ENCODE measurements around the gene SCLT1. TPM values are rescaled to one million over a fixed set of nuclear protein-coding genes. Genes with fewer than 3 reads are reported as not detected.

SCLT1 gene
- polyA plus RNA-seq, 1 donor (not counting 4 experiments of a cell fraction or from before 2014, with no cell fraction given): 5.8 TPM

- Histone ChIP-seq H3K27ac (ENCODE audit: control insufficient read depth, insufficient read depth, low read length) (no peak overlapping the region), H3K4me2 (ENCODE audit: control insufficient read depth, extremely low read depth, insufficient read depth, low read depth, low read length) (no peak overlapping the region), H3K9me1 (ENCODE audit: control insufficient read depth, extremely low read depth, insufficient read depth, low read length) (no peaks in the 10 kb centered on the region), H2AFZ (ENCODE audit: control insufficient read depth, low read length) (no peak overlapping the region), H3K4me3 (ENCODE audit: control insufficient read depth in 2 of 3, extremely low read depth in 1 of 3, insufficient read depth in 2 of 3, low read depth in 1 of 3, low read length in 3 of 3) (no peak overlapping the region), H4K20me1 (ENCODE audit: control insufficient read depth, extremely low read depth, insufficient read depth, low read length) (no peaks in the 10 kb centered on the region), H3K9me3 (ENCODE audit: control insufficient read depth, low read depth, low read length) (no peaks in the 10 kb centered on the region), H3K9ac (ENCODE audit: control insufficient read depth, extremely low read depth, insufficient read depth, low read length) (no peak overlapping the region), H3K27me3 (ENCODE audit: control insufficient read depth, extremely low read depth, insufficient read depth, low read length) (no peaks in the 10 kb centered on the region), H3K79me2 (ENCODE audit: control insufficient read depth, insufficient read depth, low read length) (no peaks in the 10 kb centered on the region), H3K4me1 (ENCODE audit: control insufficient read depth, extremely low read depth, insufficient read depth, low read length) (no peaks in the 10 kb centered on the region), H3K36me3 (ENCODE audit: control insufficient read depth in 2 of 2, extremely low read depth in 1 of 2, insufficient read depth in 2 of 2, low read length in 2 of 2) (no peaks in the 10 kb centered on the region)
- DNase-seq (ENCODE audit: low read depth, low spot score) (no peak), FAIRE-seq (no peak)
- no peak for TF ChIP-seq EZH2 (IDR thresholded peaks at IDR 0.05; ENCODE audit: low read length)
- TF ChIP-seq CTCF (optimal IDR thresholded peaks at IDR 0.05 in 1 of 3, IDR thresholded peaks at IDR 0.05 in 1 of 3, conservative IDR thresholded peaks at IDR 0.05 in 1 of 3; ENCODE audit: extremely low read depth in 1 of 3, insufficient read depth in 2 of 3, low read length in 3 of 3): no peak
- dilution Hi-C loops (cut with MboI; ENCODE audit: extremely low pct_ligation_motif_present, low sequenced_read_pairs): no loop called here
These were observed 177.8 kb downstream of the SCLT1 start for GRCh38 chr4:128915544-128915943.

- Histone ChIP-seq H3K36me3 (ENCODE audit: control insufficient read depth in 2 of 2, extremely low read depth in 1 of 2, insufficient read depth in 2 of 2, low read length in 2 of 2) (no peaks in the 10 kb centered on the region), H3K27me3 (ENCODE audit: control insufficient read depth, extremely low read depth, insufficient read depth, low read length) (no peaks in the 10 kb centered on the region), H3K9me1 (ENCODE audit: control insufficient read depth, extremely low read depth, insufficient read depth, low read length) (no peaks in the 10 kb centered on the region), H3K4me2 (ENCODE audit: control insufficient read depth, extremely low read depth, insufficient read depth, low read depth, low read length) (no peak overlapping the region), H3K79me2 (ENCODE audit: control insufficient read depth, insufficient read depth, low read length) (no peaks in the 10 kb centered on the region), H3K4me3 (ENCODE audit: control insufficient read depth in 2 of 3, extremely low read depth in 1 of 3, insufficient read depth in 2 of 3, low read depth in 1 of 3, low read length in 3 of 3) (no peak overlapping the region), H2AFZ (ENCODE audit: control insufficient read depth, low read length) (no peak overlapping the region), H3K4me1 (ENCODE audit: control insufficient read depth, extremely low read depth, insufficient read depth, low read length) (no peaks in the 10 kb centered on the region), H4K20me1 (ENCODE audit: control insufficient read depth, extremely low read depth, insufficient read depth, low read length) (no peaks in the 10 kb centered on the region), H3K9me3 (ENCODE audit: control insufficient read depth, low read depth, low read length) (no peaks in the 10 kb centered on the region), H3K27ac (ENCODE audit: control insufficient read depth, insufficient read depth, low read length) (no peak overlapping the region), H3K9ac (ENCODE audit: control insufficient read depth, extremely low read depth, insufficient read depth, low read length) (no peak overlapping the region)
- dilution Hi-C loops (cut with MboI; ENCODE audit: extremely low pct_ligation_motif_present, low sequenced_read_pairs): no loop called here
- FAIRE-seq (no peak), DNase-seq (ENCODE audit: low read depth, low spot score) (no peak)
- TF ChIP-seq CTCF (optimal IDR thresholded peaks at IDR 0.05 in 1 of 3, IDR thresholded peaks at IDR 0.05 in 1 of 3, conservative IDR thresholded peaks at IDR 0.05 in 1 of 3; ENCODE audit: extremely low read depth in 1 of 3, insufficient read depth in 2 of 3, low read length in 3 of 3) (no peak), EZH2 (IDR thresholded peaks at IDR 0.05; ENCODE audit: low read length) (no peak)
These were observed 180.1 kb downstream of the SCLT1 start for GRCh38 chr4:128913228-128913627.

Measured in keratinocyte (primary cell).